ENCODE results near the gene ZNF182. TPM values are rescaled to one million over a fixed set of nuclear protein-coding genes. Genes with fewer than 3 reads are reported as not detected.
"Not testable (repeated sequence)": the region's sequence is repeated elsewhere in the genome, so short reads cannot be mapped to it uniquely, and the experiment has no call there.

ZNF182 gene
- total RNA-seq, 2 donors from 2014 or later, result 9.1 to 11.4 TPM

GRCh38 chrX:47991263-47992094 lies 12.3 kb downstream of the ZNF182 start:
- Mint-ChIP-seq H3K9me3 (peaks cover 5 to 6% of the 10 kb centered on the region in 2 donors), H3K4me1 (ENCODE audit: low read depth) (peaks cover 34% of the 10 kb centered on the region), H3K4me3 (peak overlapping the region in 1 of 2 donors; percentile 6), H3K27ac (peak overlapping the region; percentile 22), H3K36me3 (ENCODE audit: insufficient read depth in 2 of 2) (peaks cover 14 to 45% of the 10 kb centered on the region in 2 donors), H3K27me3 (ENCODE audit: low read depth) (no peaks in the 10 kb centered on the region)
- ATAC-seq (replicated peaks in 1 of 2), result peak; percentile 72 to 77
- no peak for DNase-seq

GRCh38 chrX:47976254-47977151 lies 27.3 kb downstream of the ZNF182 start:
- Mint-ChIP-seq H3K9me3 (peaks cover 29 to 36% of the 10 kb centered on the region in 2 donors), H3K4me3 (no peak overlapping the region), H3K4me1 (ENCODE audit: low read depth) (no peaks in the 10 kb centered on the region), H3K36me3 (ENCODE audit: insufficient read depth in 2 of 2) (peaks cover 39 to 80% of the 10 kb centered on the region in 2 donors), H3K27me3 (ENCODE audit: low read depth) (no peaks in the 10 kb centered on the region), H3K27ac (no peak overlapping the region)
- DNase-seq, result no peak
- no peak for ATAC-seq (replicated peaks in 1 of 2)

DNA sequence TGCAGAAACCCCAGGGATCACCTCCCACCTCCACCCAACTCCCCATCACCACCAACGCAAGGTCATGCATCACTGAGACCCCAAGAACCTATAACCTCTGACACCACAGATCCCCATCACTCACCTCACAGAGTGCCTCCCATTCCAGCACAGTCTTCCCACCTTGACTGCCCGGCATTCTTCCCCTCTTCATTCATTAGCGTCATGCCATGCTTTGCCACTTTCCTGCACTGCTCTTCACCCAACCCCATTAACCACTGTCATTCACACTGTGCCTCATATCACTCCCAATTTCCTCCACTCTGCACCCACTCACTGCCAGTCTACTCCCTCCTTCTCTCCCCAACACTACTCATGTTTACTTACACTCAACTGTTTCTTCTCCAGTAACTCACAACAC lies 30.6 kb downstream of the ZNF182 start:
- no peaks in the 10 kb centered on the region for H3K27me3 Mint-ChIP-seq (ENCODE audit: low read depth)
- H3K4me3 Mint-ChIP-seq, result no peak overlapping the region
- H3K36me3 Mint-ChIP-seq (ENCODE audit: insufficient read depth in 2 of 2), result peaks cover 26 to 51% of the 10 kb centered on the region in 2 donors
- no peak for DNase-seq
- ATAC-seq (replicated peaks in 1 of 2), result no peak
- H3K4me1 Mint-ChIP-seq (ENCODE audit: low read depth), result no peaks in the 10 kb centered on the region
- H3K27ac Mint-ChIP-seq, result no peak overlapping the region
- peaks cover 34 to 35% of the 10 kb centered on the region in 2 donors for H3K9me3 Mint-ChIP-seq

DNA sequence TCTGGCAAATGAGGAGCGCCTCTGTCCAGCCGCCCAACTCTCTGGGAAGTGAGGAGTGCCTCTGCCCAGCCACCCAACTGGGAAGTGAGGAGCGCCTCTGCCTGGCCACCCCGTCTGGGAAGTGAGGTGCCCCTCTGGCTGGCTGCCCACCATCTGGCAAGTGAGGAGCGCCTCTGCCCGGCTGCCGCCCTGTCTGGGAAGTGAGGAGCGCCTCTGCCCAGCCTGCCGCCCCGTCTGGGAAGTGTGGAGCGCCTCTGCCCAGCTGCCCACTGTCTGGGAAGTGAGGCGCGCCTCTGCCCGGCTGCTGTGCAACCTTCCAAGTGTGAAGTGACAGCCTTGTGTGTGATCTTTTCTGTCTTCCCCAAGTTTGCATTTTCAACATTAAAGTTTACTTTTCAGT lies 38.3 kb downstream of the ZNF182 start:
- not testable (repeated sequence) for H3K4me1 Mint-ChIP-seq (ENCODE audit: low read depth); H3K36me3 Mint-ChIP-seq (ENCODE audit: insufficient read depth in 2 of 2); H3K4me3 Mint-ChIP-seq; H3K27ac Mint-ChIP-seq; ATAC-seq (replicated peaks in 1 of 2); DNase-seq; H3K27me3 Mint-ChIP-seq (ENCODE audit: low read depth)
- H3K9me3 Mint-ChIP-seq, result peaks cover 12 to 16% of the 10 kb centered on the region in 2 donors

DNA sequence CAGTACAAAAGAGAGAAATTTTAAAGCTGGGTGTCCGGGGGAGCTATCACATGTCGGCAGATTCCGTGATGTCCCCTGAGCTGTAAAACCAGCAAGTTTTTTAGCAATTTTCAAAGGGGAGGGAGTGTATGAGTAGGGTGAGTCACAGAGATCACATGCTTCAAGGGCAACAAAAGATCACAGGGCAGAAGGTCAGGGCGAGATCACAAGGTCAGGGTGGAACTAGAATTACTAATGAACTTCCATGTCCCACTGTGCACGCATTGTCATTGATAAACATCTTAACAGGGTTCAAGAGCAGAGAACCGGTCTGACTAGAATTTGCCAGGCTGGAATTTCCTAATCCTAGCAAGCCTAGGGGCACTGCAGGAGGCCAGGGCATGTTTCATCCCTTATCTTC lies 42.0 kb downstream of the ZNF182 start:
- H3K4me1 Mint-ChIP-seq (ENCODE audit: low read depth); H3K27ac Mint-ChIP-seq; H3K36me3 Mint-ChIP-seq (ENCODE audit: insufficient read depth in 2 of 2); DNase-seq; H3K4me3 Mint-ChIP-seq; H3K27me3 Mint-ChIP-seq (ENCODE audit: low read depth); H3K9me3 Mint-ChIP-seq; ATAC-seq (replicated peaks in 1 of 2): not testable (repeated sequence)

GRCh38 chrX:47960406-47960805 lies 43.4 kb downstream of the ZNF182 start:
- H3K36me3 Mint-ChIP-seq (ENCODE audit: insufficient read depth in 2 of 2), result peaks cover 0 to 3% of the 10 kb centered on the region in 2 donors
- H3K4me3 Mint-ChIP-seq, result no peak overlapping the region
- no peak overlapping the region for H3K27ac Mint-ChIP-seq

DNA sequence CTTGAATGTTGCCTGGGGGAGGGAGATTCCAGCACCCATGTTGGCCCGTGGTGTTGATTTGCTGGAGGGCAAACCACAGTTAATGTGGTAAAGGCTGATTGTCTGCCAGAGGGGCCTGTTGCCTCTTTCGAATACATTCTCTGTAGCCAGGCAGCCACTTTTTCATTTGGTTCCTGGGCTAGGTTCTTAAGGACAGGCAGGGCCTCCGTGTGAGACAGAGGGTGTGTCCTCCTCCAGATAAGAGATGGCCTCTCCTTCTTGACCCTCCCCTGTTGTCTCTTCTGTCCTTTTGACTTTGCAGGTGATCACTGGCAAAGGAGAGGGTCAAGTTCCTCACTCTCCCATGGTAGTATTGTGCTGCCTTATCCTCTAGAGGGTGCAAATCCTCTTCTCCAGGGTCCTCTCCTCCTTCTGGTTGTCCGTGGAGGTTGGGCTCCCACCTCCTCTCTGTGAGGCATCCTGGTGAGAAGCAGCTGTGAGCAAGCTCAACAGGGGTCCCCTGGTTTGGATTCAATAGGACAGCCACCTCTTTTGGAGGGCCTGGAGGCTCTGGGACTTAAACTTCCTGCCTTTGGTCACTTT lies 44.9 kb downstream of the ZNF182 start:
- peak; percentile 60 to 67 for ATAC-seq (replicated peaks in 1 of 2)
- no peaks in the 10 kb centered on the region for H3K9me3 Mint-ChIP-seq
- no peaks in the 10 kb centered on the region for H3K4me1 Mint-ChIP-seq (ENCODE audit: low read depth)
- no peak overlapping the region for H3K4me3 Mint-ChIP-seq
- DNase-seq, result peak; percentile 11 to 14
- no peak overlapping the region for H3K27ac Mint-ChIP-seq
- no peaks in the 10 kb centered on the region for H3K36me3 Mint-ChIP-seq (ENCODE audit: insufficient read depth in 2 of 2)
- H3K27me3 Mint-ChIP-seq (ENCODE audit: low read depth), result peaks cover 9% of the 10 kb centered on the region

More at GRCh38 chrX:47960406-47960805, 43.4 kb downstream of the ZNF182 start:
- ATAC-seq (replicated peaks in 1 of 2) (no peak), DNase-seq (no peak)
- Mint-ChIP-seq H3K9me3 (peaks cover 3% of the 10 kb centered on the region in 2 donors), H3K27me3 (ENCODE audit: low read depth) (peaks cover 9% of the 10 kb centered on the region), H3K4me1 (ENCODE audit: low read depth) (no peaks in the 10 kb centered on the region)

DNA sequence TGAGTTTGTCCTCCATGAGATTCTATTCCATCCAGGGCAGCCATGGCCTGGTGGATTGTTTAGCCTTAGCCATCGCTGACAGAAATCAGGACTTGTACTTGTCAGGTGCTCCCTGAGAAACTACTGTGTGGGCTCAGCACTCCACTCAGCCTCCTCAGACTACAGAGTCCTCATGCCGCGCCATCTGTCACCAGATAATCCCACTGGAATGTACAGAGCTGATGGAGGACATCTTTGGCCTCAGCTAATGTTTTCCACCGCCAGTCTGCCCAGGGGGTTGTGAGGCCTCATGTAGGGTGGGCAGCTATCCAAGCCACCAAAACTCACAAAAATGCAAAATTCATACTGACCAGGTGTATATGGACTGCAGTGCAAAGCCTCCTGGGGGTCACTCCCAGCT lies 45.6 kb downstream of the ZNF182 start:
- H3K4me1 Mint-ChIP-seq (ENCODE audit: low read depth); H3K27ac Mint-ChIP-seq; H3K27me3 Mint-ChIP-seq (ENCODE audit: low read depth); H3K4me3 Mint-ChIP-seq; ATAC-seq (replicated peaks in 1 of 2); H3K9me3 Mint-ChIP-seq; H3K36me3 Mint-ChIP-seq (ENCODE audit: insufficient read depth in 2 of 2); DNase-seq: not testable (repeated sequence)

- Mint-ChIP-seq H3K27me3 (ENCODE audit: low read depth) (no peaks in the 10 kb centered on the region), H3K27ac (no peak overlapping the region), H3K36me3 (ENCODE audit: insufficient read depth in 2 of 2) (no peaks in the 10 kb centered on the region), H3K9me3 (peaks cover 2 to 8% of the 10 kb centered on the region in 2 donors), H3K4me3 (no peak overlapping the region), H3K4me1 (ENCODE audit: low read depth) (no peaks in the 10 kb centered on the region)
- ATAC-seq (replicated peaks in 1 of 2) (no peak), DNase-seq (no peak)
These were observed 47.8 kb downstream of the ZNF182 start for GRCh38 chrX:47956016-47956415.

DNA sequence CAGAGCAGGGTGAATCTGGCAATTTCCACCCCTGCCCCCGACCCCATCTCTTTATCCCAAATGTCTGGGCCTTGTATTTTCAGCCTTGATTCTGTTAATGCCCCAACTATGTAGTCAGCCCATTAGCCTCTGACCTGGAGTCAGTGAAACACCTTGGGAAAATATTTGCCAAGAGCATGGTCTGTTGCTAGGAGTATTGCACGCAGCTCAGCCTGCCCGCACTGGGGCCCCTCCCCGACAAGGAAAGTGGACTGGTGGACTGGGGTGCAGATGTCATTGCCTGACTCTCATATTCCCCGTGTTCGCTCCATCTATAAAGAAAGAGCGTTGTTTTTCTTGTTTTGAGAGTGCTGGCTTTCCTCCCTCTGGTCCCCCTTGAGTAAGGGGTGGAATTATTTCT lies 48.5 kb downstream of the ZNF182 start:
- H3K9me3 Mint-ChIP-seq; H3K4me3 Mint-ChIP-seq; H3K4me1 Mint-ChIP-seq (ENCODE audit: low read depth); H3K36me3 Mint-ChIP-seq (ENCODE audit: insufficient read depth in 2 of 2); DNase-seq; H3K27ac Mint-ChIP-seq; ATAC-seq (replicated peaks in 1 of 2); H3K27me3 Mint-ChIP-seq (ENCODE audit: low read depth): not testable (repeated sequence)

DNA sequence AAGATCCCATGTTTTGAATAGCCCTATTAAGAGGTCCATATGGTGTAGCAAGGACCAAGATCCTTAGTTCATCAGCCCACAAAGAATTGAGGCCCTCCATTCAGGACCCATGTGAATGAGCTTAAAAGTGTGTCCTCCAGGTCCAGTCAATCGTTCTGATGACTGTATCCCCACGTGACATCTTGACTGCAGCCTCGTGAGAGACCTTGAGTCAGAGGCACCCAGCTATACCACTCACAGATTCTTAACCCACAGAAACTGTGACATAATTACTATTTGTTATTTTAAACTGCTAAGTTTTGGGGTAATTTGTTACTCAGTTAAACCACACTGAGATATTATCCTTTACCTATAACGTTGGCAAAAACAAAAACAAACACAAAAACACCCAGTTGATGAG lies 62.4 kb downstream of the ZNF182 start:
- Mint-ChIP-seq H3K27me3 (ENCODE audit: low read depth) (no peaks in the 10 kb centered on the region), H3K4me1 (ENCODE audit: low read depth) (peaks cover 2% of the 10 kb centered on the region), H3K27ac (no peak overlapping the region), H3K4me3 (no peak overlapping the region), H3K9me3 (peaks cover 2 to 4% of the 10 kb centered on the region in 2 donors), H3K36me3 (ENCODE audit: insufficient read depth in 2 of 2) (peaks cover 0 to 2% of the 10 kb centered on the region in 2 donors)
- peak; percentile 37 to 55 for ATAC-seq (replicated peaks in 1 of 2)
- DNase-seq, result no peak

DNA sequence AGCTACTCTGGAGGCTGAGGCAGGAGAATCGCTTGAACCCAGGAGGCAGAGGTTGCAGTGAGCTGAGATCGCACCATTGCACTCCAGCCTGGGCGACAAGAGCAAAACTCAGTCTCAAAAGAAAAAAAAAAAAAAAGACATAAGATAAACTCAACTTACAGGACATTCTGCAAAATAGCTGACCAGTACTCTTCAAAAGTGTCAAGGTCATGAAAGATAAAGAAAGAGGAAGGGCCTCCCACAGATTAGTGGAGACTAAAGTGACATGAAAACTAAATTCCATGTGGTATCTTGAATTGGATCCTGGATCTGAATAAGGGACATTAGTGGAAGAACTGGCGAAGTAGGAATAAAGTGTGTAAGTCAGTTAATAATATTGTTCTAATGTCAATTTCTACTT lies 63.3 kb downstream of the ZNF182 start:
- Mint-ChIP-seq H3K4me3 (no peak overlapping the region), H3K9me3 (peaks cover 2 to 4% of the 10 kb centered on the region in 2 donors), H3K36me3 (ENCODE audit: insufficient read depth in 2 of 2) (no peaks in the 10 kb centered on the region), H3K27ac (no peak overlapping the region), H3K4me1 (ENCODE audit: low read depth) (peaks cover 5% of the 10 kb centered on the region), H3K27me3 (ENCODE audit: low read depth) (no peaks in the 10 kb centered on the region)
- no peak for ATAC-seq (replicated peaks in 1 of 2)
- no peak for DNase-seq

GRCh38 chrX:47936940-47937317 lies 66.9 kb downstream of the ZNF182 start:
- Mint-ChIP-seq H3K36me3 (ENCODE audit: insufficient read depth in 2 of 2) (no peaks in the 10 kb centered on the region), H3K4me1 (ENCODE audit: low read depth) (peaks cover 5% of the 10 kb centered on the region), H3K27ac (no peak overlapping the region), H3K4me3 (peak overlapping the region; percentile 78 to 83), H3K9me3 (no peaks in the 10 kb centered on the region), H3K27me3 (ENCODE audit: low read depth) (no peaks in the 10 kb centered on the region)
- DNase-seq (no peak), ATAC-seq (replicated peaks in 1 of 2) (peak; percentile 55 to 62)

Data from activated T-cell treated with anti-CD3 and anti-CD28 coated beads, Interleukin-2, amount 50 U/mL, for 72 hours (primary cell).